Liver (tissue), 9 donors: ENCODE measurements around the gene FOXJ2. TPM values are rescaled to one million over a fixed set of nuclear protein-coding genes. Genes with fewer than 3 reads are reported as not detected.

Experiments used
- DNase-seq: peaks from one replicate; pipeline ENCODE4 v3.0.0-alpha.2; 2017; ENCODE audit warnings: low spot score
- H3K27ac ChIP-seq, 2 donors: one replicate each; pipeline ENCODE4 v1.7.0; 2013; ENCODE audit warnings: inconsistent platforms in 2 of 2, low read length in 2 of 2, control low read depth in 1 of 2, low read depth in 1 of 2, mild to moderate bottlenecking in 1 of 2
- H3K27me3 ChIP-seq, 4 donors: one replicate each; pipeline versions ENCODE4 v1.6.1 to v1.7.0; 2013; ENCODE audit warnings: low read length in 3 of 4, inconsistent platforms in 1 of 4, mild to moderate bottlenecking in 1 of 4, moderate library complexity in 1 of 4; ENCODE audit not compliant: control insufficient read depth in 4 of 4, insufficient read depth in 4 of 4
- H3K36me3 ChIP-seq, 4 donors: one replicate each; pipeline versions ENCODE4 v1.6.1 to v1.7.0; 2013; ENCODE audit warnings: low read length in 3 of 4, mild to moderate bottlenecking in 3 of 4, low read depth in 1 of 4, moderate library complexity in 1 of 4; ENCODE audit not compliant: control insufficient read depth in 4 of 4, insufficient read depth in 3 of 4
- H3K4me1 ChIP-seq, 4 donors: one replicate each; pipeline versions ENCODE4 v1.6.1 to v1.7.0; 2013; ENCODE audit warnings: low read length in 3 of 4, mild to moderate bottlenecking in 3 of 4, moderate library complexity in 1 of 4; ENCODE audit not compliant: control insufficient read depth in 4 of 4, insufficient read depth in 4 of 4
- H3K4me3 ChIP-seq, 3 donors: one replicate each; pipeline versions ENCODE4 v1.6.1 to v1.7.0; 2013; ENCODE audit warnings: low read length in 3 of 3, control low read depth in 1 of 3, low read depth in 1 of 3, mild to moderate bottlenecking in 1 of 3
- H3K9ac ChIP-seq, 2 donors: one replicate each; pipeline ENCODE4 v1.7.0; 2013; ENCODE audit warnings: low read length in 2 of 2, mild to moderate bottlenecking in 2 of 2, moderate library complexity in 2 of 2, control low read depth in 1 of 2, low read depth in 1 of 2
- H3K9me3 ChIP-seq, 4 donors: one replicate each; pipeline versions ENCODE4 v1.6.1 to v1.7.0; 2013; ENCODE audit warnings: low read length in 3 of 4; ENCODE audit not compliant: control insufficient read depth in 4 of 4
- EGR1 ChIP-seq, 2 donors: IDR thresholded peaks; 2 replicates each; pipeline ENCODE4 v1.6.1; 2016 to 2018; ENCODE audit warnings: antibody characterized with exemption in 2 of 2, low read depth in 2 of 2
- FOXA1 ChIP-seq: IDR thresholded peaks from 2 replicates; pipeline ENCODE4 v1.6.1; 2016; ENCODE audit warnings: antibody characterized with exemption
- FOXA2 ChIP-seq: IDR thresholded peaks from 2 replicates; pipeline ENCODE4 v1.6.1; 2016; ENCODE audit warnings: antibody characterized with exemption
- GABPA ChIP-seq, 2 donors: IDR thresholded peaks in 1 of 2; conservative IDR thresholded peaks in 1 of 2; 2 replicates each; pipeline ENCODE4 v1.6.1; 2016; ENCODE audit warnings: antibody characterized with exemption in 2 of 2, mild to moderate bottlenecking in 1 of 2, moderate library complexity in 1 of 2
- HNF4A ChIP-seq, 2 donors: conservative IDR thresholded peaks; 2 replicates each; pipeline ENCODE4 v1.6.1; 2016; ENCODE audit warnings: antibody characterized with exemption in 2 of 2, mild to moderate bottlenecking in 2 of 2
- HNF4G ChIP-seq: IDR thresholded peaks from 2 replicates; pipeline ENCODE4 v1.6.1; 2016; ENCODE audit warnings: antibody characterized with exemption
- JUND ChIP-seq, 2 donors: IDR thresholded peaks; 2 replicates each; pipeline ENCODE4 v1.6.1; 2016; ENCODE audit warnings: antibody characterized with exemption in 2 of 2
- RAD21 ChIP-seq, 2 donors: IDR thresholded peaks; 2 replicates each; pipeline ENCODE4 v1.6.1; 2016; ENCODE audit warnings: antibody characterized with exemption in 2 of 2, mild to moderate bottlenecking in 2 of 2
- RXRA ChIP-seq, 2 donors: IDR thresholded peaks; 2 replicates each; pipeline ENCODE4 v1.6.1; 2017 to 2018; ENCODE audit warnings: antibody characterized with exemption in 2 of 2, mild to moderate bottlenecking in 1 of 2
- SP1 ChIP-seq: IDR thresholded peaks from 2 replicates; pipeline ENCODE4 v1.6.1; 2018; ENCODE audit warnings: antibody characterized with exemption, mild to moderate bottlenecking
- TAF1 ChIP-seq: conservative IDR thresholded peaks from 2 replicates; pipeline ENCODE4 v1.6.1; 2016; ENCODE audit warnings: antibody characterized with exemption, mild to moderate bottlenecking
- WGBS: extraction: QIAGEN DNeasy Blood & Tissue Kit; methylation state at CpG from one replicate; pipeline ENCODE4 v1.1.7; 2013; 5-methylcytosine and 5-hydroxymethylcytosine counted together
- polyA plus RNA-seq, 2 donors: library from polyadenylated mRNA; stranded (reverse) in 1 of 2; unstranded in 1 of 2; fragments of 200-250 nt in 1 of 2; fragments of >200 nt in 1 of 2; fragmentation: Nextera tagmentation in 1 of 2; extraction: Ambion mirVana in 1 of 2; gene quantifications; one replicate each; pipeline versions ENCODE4 v1.2.1 to v1.2.3, GENCODE V29; 2013 to 2015
- total RNA-seq, 2 donors: library from RNA; depleted of rRNA; stranded (reverse); fragments of >200 nt; gene quantifications; one replicate each; pipeline ENCODE4 v1.2.3, GENCODE V29; 2014
- TF ChIP-seq, protein P1 (sequence below): IDR thresholded peaks from 2 replicates; pipeline ENCODE4 v1.6.1; 2016; ENCODE audit warnings: antibody characterized with exemption
- TF ChIP-seq, protein P2 (sequence below): IDR thresholded peaks from 2 replicates; pipeline ENCODE4 v1.6.1; 2016; ENCODE audit warnings: antibody characterized with exemption, mild to moderate bottlenecking
- TF ChIP-seq, protein P3 (sequence below): fragments of 150-350 bp; IDR thresholded peaks from 2 replicates; pipeline ENCODE4 v1.5.1; 2017; ENCODE audit warnings: improper control_type of control experiment, low read depth, low read length; ENCODE audit not compliant: missing input control
- TF ChIP-seq, protein P4 (sequence below): IDR thresholded peaks from 2 replicates; pipeline ENCODE4 v1.6.1; 2016; ENCODE audit warnings: antibody characterized with exemption
- TF ChIP-seq, protein P5 (sequence below): IDR thresholded peaks from 2 replicates; pipeline ENCODE4 v1.6.1; 2016; ENCODE audit warnings: antibody characterized with exemption
- donor health status: healthy.
- donor health status: healthy.
- donor health status: healthy.
- donor health status: healthy.
- donor health status: healthy.

Gene FOXJ2
- total and polyA plus RNA-seq, 4 donors: 2.3 to 9.2 (median 3.7) TPM

DNA sequence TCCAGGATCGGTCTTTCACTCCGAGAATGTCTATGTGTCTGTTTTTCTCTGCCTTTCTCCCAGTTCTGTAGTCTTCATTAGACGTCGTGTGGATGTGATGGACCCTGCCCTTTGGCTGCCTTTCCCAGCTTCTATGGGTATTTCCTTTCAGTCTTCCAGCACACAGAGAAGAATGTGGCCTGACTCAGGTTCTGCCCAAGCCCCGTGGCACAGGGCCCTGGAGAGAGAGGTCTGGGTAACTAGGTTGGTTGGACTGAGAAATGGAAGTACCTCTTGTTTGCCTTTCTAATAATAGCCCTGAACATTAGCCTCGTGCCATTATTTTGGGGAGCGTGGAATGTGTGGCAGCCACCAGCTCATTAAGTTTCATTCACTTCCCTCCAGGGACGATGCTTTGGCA lies 3.8 kb downstream of the FOXJ2 start:
- Histone ChIP-seq H3K27ac (no peak overlapping the region), H3K4me3 (no peak overlapping the region), H3K36me3 (peaks cover 0 to 16% (median 7%) of the 10 kb centered on the region in 4 donors), H3K9me3 (no peaks in the 10 kb centered on the region), H3K9ac (no peak overlapping the region), H3K4me1 (peaks cover 8 to 62% (median 44%) of the 10 kb centered on the region in 4 donors), H3K27me3 (no peaks in the 10 kb centered on the region)
- DNase-seq: no peak
- 61% methylated on average over 8 of the region's 8 CpGs for WGBS
- no peak for TF ChIP-seq JUND (IDR thresholded peaks at IDR 0.05)
- peak in 1 of 2 donors; percentile 17 for TF ChIP-seq HNF4A (conservative IDR thresholded peaks at IDR 0.05)
- no peak for TF ChIP-seq FOXA1
- TF ChIP-seq, protein P1, sequence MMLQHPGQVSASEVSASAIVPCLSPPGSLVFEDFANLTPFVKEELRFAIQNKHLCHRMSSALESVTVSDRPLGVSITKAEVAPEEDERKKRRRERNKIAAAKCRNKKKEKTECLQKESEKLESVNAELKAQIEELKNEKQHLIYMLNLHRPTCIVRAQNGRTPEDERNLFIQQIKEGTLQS: no peak
- TF ChIP-seq, protein P2, sequence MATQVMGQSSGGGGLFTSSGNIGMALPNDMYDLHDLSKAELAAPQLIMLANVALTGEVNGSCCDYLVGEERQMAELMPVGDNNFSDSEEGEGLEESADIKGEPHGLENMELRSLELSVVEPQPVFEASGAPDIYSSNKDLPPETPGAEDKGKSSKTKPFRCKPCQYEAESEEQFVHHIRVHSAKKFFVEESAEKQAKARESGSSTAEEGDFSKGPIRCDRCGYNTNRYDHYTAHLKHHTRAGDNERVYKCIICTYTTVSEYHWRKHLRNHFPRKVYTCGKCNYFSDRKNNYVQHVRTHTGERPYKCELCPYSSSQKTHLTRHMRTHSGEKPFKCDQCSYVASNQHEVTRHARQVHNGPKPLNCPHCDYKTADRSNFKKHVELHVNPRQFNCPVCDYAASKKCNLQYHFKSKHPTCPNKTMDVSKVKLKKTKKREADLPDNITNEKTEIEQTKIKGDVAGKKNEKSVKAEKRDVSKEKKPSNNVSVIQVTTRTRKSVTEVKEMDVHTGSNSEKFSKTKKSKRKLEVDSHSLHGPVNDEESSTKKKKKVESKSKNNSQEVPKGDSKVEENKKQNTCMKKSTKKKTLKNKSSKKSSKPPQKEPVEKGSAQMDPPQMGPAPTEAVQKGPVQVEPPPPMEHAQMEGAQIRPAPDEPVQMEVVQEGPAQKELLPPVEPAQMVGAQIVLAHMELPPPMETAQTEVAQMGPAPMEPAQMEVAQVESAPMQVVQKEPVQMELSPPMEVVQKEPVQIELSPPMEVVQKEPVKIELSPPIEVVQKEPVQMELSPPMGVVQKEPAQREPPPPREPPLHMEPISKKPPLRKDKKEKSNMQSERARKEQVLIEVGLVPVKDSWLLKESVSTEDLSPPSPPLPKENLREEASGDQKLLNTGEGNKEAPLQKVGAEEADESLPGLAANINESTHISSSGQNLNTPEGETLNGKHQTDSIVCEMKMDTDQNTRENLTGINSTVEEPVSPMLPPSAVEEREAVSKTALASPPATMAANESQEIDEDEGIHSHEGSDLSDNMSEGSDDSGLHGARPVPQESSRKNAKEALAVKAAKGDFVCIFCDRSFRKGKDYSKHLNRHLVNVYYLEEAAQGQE: no peak

DNA sequence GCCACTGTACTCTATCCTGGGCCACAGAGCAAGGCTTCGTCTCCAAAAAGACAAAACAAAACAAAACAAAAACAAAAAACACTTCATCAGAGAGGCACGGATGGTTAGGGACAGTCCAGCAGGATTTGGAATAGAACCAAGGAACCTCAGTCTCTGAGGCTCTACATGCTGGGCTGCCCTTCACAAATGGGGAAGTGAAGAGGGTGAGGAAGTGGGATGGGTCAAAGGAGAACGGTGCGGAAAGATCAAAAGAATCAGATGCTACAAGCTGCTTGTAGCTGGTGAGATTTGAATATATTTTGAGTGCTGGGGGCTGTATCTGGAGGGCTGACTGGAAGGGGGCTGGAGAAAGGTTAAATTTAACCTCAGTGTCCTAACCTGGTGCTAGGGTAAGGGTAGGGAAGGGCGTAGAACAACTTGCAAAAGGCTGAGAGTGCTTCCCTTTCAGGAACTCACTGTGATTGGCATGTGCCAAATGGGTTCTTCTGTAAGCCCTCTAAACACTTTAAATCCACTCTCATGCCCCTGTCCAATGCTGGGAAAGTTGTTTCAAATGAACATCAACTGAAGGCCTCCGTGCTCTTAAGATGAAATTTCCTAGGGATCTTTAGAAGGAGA lies 4.6 kb downstream of the FOXJ2 start:
- DNase-seq: no peak
- H3K9ac ChIP-seq: no peak overlapping the region
- no peak overlapping the region for H3K4me3 ChIP-seq
- peaks cover 8 to 58% (median 41%) of the 10 kb centered on the region in 4 donors for H3K4me1 ChIP-seq
- TF ChIP-seq JUND (IDR thresholded peaks at IDR 0.05) (no peak), FOXA2 (no peak), FOXA1 (no peak), EGR1 (IDR thresholded peaks at IDR 0.05; ENCODE audit: low read depth in 2 of 2) (no peak), RXRA (IDR thresholded peaks at IDR 0.05) (no peak), HNF4G (no peak), HNF4A (conservative IDR thresholded peaks at IDR 0.05) (no peak), TAF1 (no peak), RAD21 (IDR thresholded peaks at IDR 0.05) (no peak), SP1 (no peak), GABPA (IDR thresholded peaks at IDR 0.05 in 1 of 2, conservative IDR thresholded peaks at IDR 0.05 in 1 of 2) (no peak)
- TF ChIP-seq, protein P1: no peak
- TF ChIP-seq, protein P3, sequence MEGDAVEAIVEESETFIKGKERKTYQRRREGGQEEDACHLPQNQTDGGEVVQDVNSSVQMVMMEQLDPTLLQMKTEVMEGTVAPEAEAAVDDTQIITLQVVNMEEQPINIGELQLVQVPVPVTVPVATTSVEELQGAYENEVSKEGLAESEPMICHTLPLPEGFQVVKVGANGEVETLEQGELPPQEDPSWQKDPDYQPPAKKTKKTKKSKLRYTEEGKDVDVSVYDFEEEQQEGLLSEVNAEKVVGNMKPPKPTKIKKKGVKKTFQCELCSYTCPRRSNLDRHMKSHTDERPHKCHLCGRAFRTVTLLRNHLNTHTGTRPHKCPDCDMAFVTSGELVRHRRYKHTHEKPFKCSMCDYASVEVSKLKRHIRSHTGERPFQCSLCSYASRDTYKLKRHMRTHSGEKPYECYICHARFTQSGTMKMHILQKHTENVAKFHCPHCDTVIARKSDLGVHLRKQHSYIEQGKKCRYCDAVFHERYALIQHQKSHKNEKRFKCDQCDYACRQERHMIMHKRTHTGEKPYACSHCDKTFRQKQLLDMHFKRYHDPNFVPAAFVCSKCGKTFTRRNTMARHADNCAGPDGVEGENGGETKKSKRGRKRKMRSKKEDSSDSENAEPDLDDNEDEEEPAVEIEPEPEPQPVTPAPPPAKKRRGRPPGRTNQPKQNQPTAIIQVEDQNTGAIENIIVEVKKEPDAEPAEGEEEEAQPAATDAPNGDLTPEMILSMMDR: no peak
- TF ChIP-seq, protein P4, sequence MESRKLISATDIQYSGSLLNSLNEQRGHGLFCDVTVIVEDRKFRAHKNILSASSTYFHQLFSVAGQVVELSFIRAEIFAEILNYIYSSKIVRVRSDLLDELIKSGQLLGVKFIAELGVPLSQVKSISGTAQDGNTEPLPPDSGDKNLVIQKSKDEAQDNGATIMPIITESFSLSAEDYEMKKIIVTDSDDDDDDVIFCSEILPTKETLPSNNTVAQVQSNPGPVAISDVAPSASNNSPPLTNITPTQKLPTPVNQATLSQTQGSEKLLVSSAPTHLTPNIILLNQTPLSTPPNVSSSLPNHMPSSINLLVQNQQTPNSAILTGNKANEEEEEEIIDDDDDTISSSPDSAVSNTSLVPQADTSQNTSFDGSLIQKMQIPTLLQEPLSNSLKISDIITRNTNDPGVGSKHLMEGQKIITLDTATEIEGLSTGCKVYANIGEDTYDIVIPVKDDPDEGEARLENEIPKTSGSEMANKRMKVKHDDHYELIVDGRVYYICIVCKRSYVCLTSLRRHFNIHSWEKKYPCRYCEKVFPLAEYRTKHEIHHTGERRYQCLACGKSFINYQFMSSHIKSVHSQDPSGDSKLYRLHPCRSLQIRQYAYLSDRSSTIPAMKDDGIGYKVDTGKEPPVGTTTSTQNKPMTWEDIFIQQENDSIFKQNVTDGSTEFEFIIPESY: no peak
- TF ChIP-seq, protein P5, sequence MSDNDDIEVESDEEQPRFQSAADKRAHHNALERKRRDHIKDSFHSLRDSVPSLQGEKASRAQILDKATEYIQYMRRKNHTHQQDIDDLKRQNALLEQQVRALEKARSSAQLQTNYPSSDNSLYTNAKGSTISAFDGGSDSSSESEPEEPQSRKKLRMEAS: no peak
- 36% methylated on average over 6 of the region's 6 CpGs for WGBS
- H3K27ac ChIP-seq: no peak overlapping the region
- H3K9me3 ChIP-seq: no peaks in the 10 kb centered on the region
- no peaks in the 10 kb centered on the region for H3K27me3 ChIP-seq
- H3K36me3 ChIP-seq: peaks cover under 1 to 20% (median 9%) of the 10 kb centered on the region in 4 donors
